Liver (tissue), 3 donors: ENCODE data around the gene MOCS2.

ENCODE experiments used
- CTCF ChIP-seq: fragments of 150-350 bp; IDR thresholded peaks from 2 replicates; pipeline ENCODE4 v1.5.1; 2017; ENCODE audit warnings: improper control_type of control experiment, low read depth, low read length; ENCODE audit not compliant: missing input control
- GABPA ChIP-seq, 2 donors: IDR thresholded peaks in 1 of 2; conservative IDR thresholded peaks in 1 of 2; 2 replicates each; pipeline ENCODE4 v1.6.1; 2016; ENCODE audit warnings: antibody characterized with exemption in 2 of 2, mild to moderate bottlenecking in 1 of 2, moderate library complexity in 1 of 2
- JUND ChIP-seq, 2 donors: IDR thresholded peaks; 2 replicates each; pipeline ENCODE4 v1.6.1; 2016; ENCODE audit warnings: antibody characterized with exemption in 2 of 2
- MAX ChIP-seq: IDR thresholded peaks from 2 replicates; pipeline ENCODE4 v1.6.1; 2016; ENCODE audit warnings: antibody characterized with exemption
- REST ChIP-seq: IDR thresholded peaks from 2 replicates; pipeline ENCODE4 v1.6.1; 2016; ENCODE audit warnings: antibody characterized with exemption, mild to moderate bottlenecking
- SP1 ChIP-seq: IDR thresholded peaks from 2 replicates; pipeline ENCODE4 v1.6.1; 2018; ENCODE audit warnings: antibody characterized with exemption, mild to moderate bottlenecking
- TAF1 ChIP-seq: conservative IDR thresholded peaks from 2 replicates; pipeline ENCODE4 v1.6.1; 2016; ENCODE audit warnings: antibody characterized with exemption, mild to moderate bottlenecking
- YY1 ChIP-seq: IDR thresholded peaks from 2 replicates; pipeline ENCODE4 v1.6.1; 2016; ENCODE audit warnings: antibody characterized with exemption, mild to moderate bottlenecking
- donor health status: healthy.
- donor health status: healthy.

DNA sequence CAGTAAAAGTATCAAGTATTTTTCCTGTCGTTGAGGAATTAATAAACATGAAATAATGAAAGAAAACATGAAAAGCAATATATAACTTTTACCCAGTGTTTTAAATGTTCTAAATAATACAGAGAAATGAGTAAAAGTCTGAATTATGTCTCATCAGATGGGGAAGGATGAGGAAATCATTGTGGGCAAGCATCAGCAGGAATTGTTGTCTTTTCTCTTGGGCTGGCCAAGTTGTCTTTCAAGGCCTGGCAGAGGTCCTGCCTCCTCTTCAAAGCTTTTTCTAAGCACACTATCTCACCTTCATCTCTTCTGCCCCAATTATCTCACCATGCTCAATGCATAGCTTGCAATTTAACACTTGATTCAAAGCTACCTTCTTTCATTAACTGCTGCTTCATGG, 41.9 kb downstream of the MOCS2 start:
- TF ChIP-seq CTCF (no peak), SP1 (no peak), MAX (no peak), REST (no peak), TAF1 (no peak), GABPA (IDR thresholded peaks at IDR 0.05 in 1 of 2, conservative IDR thresholded peaks at IDR 0.05 in 1 of 2) (no peak), YY1 (no peak), JUND (IDR thresholded peaks at IDR 0.05) (no peak)
